Fibroblast of lung (primary cell): ENCODE data around the gene SNN.

Experiments
- EZH2 ChIP-seq: IDR thresholded peaks from 2 replicates; pipeline ENCODE4 v1.5.1; 2012; ENCODE audit warnings: low read length, control low read depth, mild to moderate bottlenecking; ENCODE audit errors: missing control alignments
- TF ChIP-seq, protein P1 (sequence below), 2 donors: IDR thresholded peaks in 1 of 2; conservative IDR thresholded peaks in 1 of 2; 1 replicate in 1 of 2; 2 replicates in 1 of 2; pipeline ENCODE4 v1.5.1; 2011 to 2012; ENCODE audit warnings: low read length in 2 of 2, control low read depth in 1 of 2, inconsistent platforms in 1 of 2, low read depth in 1 of 2, mild to moderate bottlenecking in 1 of 2

GRCh38 chr16:11638140-11638539 lies 30.1 kb upstream of the SNN start:
- TF ChIP-seq, protein P1, sequence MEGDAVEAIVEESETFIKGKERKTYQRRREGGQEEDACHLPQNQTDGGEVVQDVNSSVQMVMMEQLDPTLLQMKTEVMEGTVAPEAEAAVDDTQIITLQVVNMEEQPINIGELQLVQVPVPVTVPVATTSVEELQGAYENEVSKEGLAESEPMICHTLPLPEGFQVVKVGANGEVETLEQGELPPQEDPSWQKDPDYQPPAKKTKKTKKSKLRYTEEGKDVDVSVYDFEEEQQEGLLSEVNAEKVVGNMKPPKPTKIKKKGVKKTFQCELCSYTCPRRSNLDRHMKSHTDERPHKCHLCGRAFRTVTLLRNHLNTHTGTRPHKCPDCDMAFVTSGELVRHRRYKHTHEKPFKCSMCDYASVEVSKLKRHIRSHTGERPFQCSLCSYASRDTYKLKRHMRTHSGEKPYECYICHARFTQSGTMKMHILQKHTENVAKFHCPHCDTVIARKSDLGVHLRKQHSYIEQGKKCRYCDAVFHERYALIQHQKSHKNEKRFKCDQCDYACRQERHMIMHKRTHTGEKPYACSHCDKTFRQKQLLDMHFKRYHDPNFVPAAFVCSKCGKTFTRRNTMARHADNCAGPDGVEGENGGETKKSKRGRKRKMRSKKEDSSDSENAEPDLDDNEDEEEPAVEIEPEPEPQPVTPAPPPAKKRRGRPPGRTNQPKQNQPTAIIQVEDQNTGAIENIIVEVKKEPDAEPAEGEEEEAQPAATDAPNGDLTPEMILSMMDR (conservative IDR thresholded peaks at IDR 0.05 in 1 of 2, IDR thresholded peaks at IDR 0.05 in 1 of 2; ENCODE audit: low read depth in 1 of 2, low read length in 2 of 2): no peak
- TF ChIP-seq EZH2: no peak
